Uterus (tissue), 2 donors: Measurements from ENCODE around the gene PLEKHM3.

Source experiments
- CTCF ChIP-seq, 4 experiments: fragments of 200-600 bp in 2 of 4; fragments of 450-650 bp in 2 of 4; sonication (generic) in 2 of 4; IDR thresholded peaks; one replicate each; pipeline ENCODE4 v1.5.1; 2016 to 2019; ENCODE audit warnings: antibody characterized with exemption in 4 of 4, mild to moderate bottlenecking in 2 of 4, moderate library complexity in 1 of 4
- POLR2A ChIP-seq, 2 donors: fragments of 450-650 bp; IDR thresholded peaks; one replicate each; pipeline ENCODE4 v1.6.1; 2016; ENCODE audit warnings: antibody characterized with exemption in 2 of 2, mild to moderate bottlenecking in 1 of 2, moderate library complexity in 1 of 2

GRCh38 chr2:207935991-207936370 lies 89.3 kb downstream of the PLEKHM3 start:
- TF ChIP-seq CTCF (IDR thresholded peaks at IDR 0.05): no peak
- no peak for TF ChIP-seq POLR2A (IDR thresholded peaks at IDR 0.05)
